Neutrophil (primary cell): Measurements from ENCODE around the gene FAM180B.

Experiments used
- H3K27ac ChIP-seq: fragments of 200-600 bp; sonication (generic); 2 replicates; pipeline ENCODE4 v1.5.1; 2016; ENCODE audit warnings: mild to moderate bottlenecking, moderate library complexity
- H3K27me3 ChIP-seq: fragments of 200-600 bp; sonication (generic); 2 replicates; pipeline ENCODE4 v1.6.0; 2016; ENCODE audit warnings: mild to moderate bottlenecking
- H3K36me3 ChIP-seq: fragments of 200-600 bp; sonication (generic); 2 replicates; pipeline ENCODE4 v1.5.1; 2017
- H3K4me1 ChIP-seq, 2 experiments: fragments of 200-600 bp in 1 of 2; sonication (generic) in 1 of 2; 1 replicate in 1 of 2; 2 replicates in 1 of 2; pipeline versions ENCODE4 v1.5.1 to v1.6.1; 2013 to 2016; ENCODE audit warnings: low read depth in 1 of 2, low read length in 1 of 2, mild to moderate bottlenecking in 1 of 2, moderate library complexity in 1 of 2; ENCODE audit not compliant: control insufficient read depth in 1 of 2, insufficient read depth in 1 of 2
- H3K4me3 ChIP-seq, 2 experiments: fragments of 200-600 bp in 1 of 2; sonication (generic) in 1 of 2; 1 replicate in 1 of 2; 2 replicates in 1 of 2; pipeline ENCODE4 v1.5.1; 2013 to 2016; ENCODE audit warnings: low read depth in 1 of 2, low read length in 1 of 2, mild to moderate bottlenecking in 1 of 2, moderate library complexity in 1 of 2
- H3K9me3 ChIP-seq: fragments of 200-600 bp; sonication (generic); 2 replicates; pipeline ENCODE4 v1.5.1; 2016
- CTCF ChIP-seq: fragments of 200-600 bp; sonication (generic); IDR thresholded peaks from 2 replicates; pipeline ENCODE4 v1.5.1; 2016; ENCODE audit warnings: antibody characterized with exemption

The FAM180B gene

GRCh38 chr11:47603295-47603694, 16.8 kb downstream of the FAM180B start:
- Histone ChIP-seq H3K4me3 (no peak overlapping the region), H3K9me3 (no peaks in the 10 kb centered on the region), H3K27me3 (no peaks in the 10 kb centered on the region), H3K27ac (no peak overlapping the region), H3K4me1 (no peaks in the 10 kb centered on the region), H3K36me3 (peaks cover 4% of the 10 kb centered on the region)
- no peak for TF ChIP-seq CTCF

DNA sequence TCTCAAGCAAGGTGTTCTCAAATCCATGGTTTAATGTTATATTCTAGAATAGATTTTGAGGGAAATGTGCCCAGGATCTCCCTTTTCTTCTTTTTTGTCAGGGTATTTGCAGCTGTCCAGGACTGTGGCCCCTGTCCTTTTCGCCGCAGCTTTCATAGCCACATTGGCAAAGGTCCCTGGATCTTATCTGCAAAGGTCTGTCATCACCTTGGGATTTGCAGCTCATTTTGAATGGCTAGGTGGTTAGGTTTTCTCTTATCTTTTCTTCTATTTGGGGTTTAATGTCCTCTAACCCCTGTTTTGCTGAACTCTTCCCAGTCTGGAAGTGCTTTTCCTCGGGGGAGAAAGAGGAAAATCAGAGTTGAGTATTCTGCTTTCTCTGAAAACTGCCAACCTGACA, 19.4 kb downstream of the FAM180B start:
- no peaks in the 10 kb centered on the region for H3K9me3 ChIP-seq
- no peak overlapping the region for H3K4me3 ChIP-seq
- H3K4me1 ChIP-seq: no peaks in the 10 kb centered on the region
- TF ChIP-seq CTCF: no peak
- H3K27ac ChIP-seq: no peak overlapping the region
- H3K36me3 ChIP-seq: peaks cover 13% of the 10 kb centered on the region
- H3K27me3 ChIP-seq: no peaks in the 10 kb centered on the region

- TF ChIP-seq CTCF: no peak
- no peak overlapping the region for H3K4me3 ChIP-seq
- H3K36me3 ChIP-seq: peaks cover 17% of the 10 kb centered on the region
- H3K27ac ChIP-seq: no peak overlapping the region
- H3K9me3 ChIP-seq: no peaks in the 10 kb centered on the region
- H3K27me3 ChIP-seq: no peaks in the 10 kb centered on the region
- H3K4me1 ChIP-seq: no peaks in the 10 kb centered on the region
Observed at GRCh38 chr11:47606731-47607130, 20.3 kb downstream of the FAM180B start.

GRCh38 chr11:47607380-47607779, 20.9 kb downstream of the FAM180B start:
- peaks cover 17% of the 10 kb centered on the region for H3K36me3 ChIP-seq
- H3K4me3 ChIP-seq: no peak overlapping the region
- no peak overlapping the region for H3K27ac ChIP-seq
- H3K27me3 ChIP-seq: no peaks in the 10 kb centered on the region
- H3K4me1 ChIP-seq: no peaks in the 10 kb centered on the region
- H3K9me3 ChIP-seq: no peaks in the 10 kb centered on the region
- TF ChIP-seq CTCF: no peak

DNA sequence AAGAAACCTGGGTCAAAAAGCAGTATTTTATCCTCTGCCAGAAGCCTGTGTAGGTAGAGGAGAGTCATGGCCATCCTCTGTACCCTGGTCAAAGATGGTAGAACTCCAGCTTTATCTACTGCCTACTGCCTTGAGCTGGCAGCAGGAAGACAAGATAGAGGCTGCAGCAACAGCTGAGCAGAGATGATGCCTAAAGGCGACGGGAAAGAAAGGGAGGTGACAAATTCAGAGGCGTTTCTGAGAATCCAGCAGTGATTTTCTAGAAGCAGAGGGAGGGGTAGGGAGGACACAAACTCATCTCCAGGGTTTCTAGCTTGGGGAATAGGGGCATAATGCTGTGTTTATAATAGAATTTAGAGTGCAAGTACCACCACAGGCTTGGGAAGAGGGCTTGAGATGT, 23.2 kb downstream of the FAM180B start:
- no peaks in the 10 kb centered on the region for H3K4me1 ChIP-seq
- H3K4me3 ChIP-seq: no peak overlapping the region
- TF ChIP-seq CTCF: no peak
- no peaks in the 10 kb centered on the region for H3K9me3 ChIP-seq
- no peaks in the 10 kb centered on the region for H3K27me3 ChIP-seq
- peaks cover 17% of the 10 kb centered on the region for H3K36me3 ChIP-seq
- H3K27ac ChIP-seq: no peak overlapping the region

- TF ChIP-seq CTCF: no peak
- Histone ChIP-seq H3K9me3 (no peaks in the 10 kb centered on the region), H3K27me3 (no peaks in the 10 kb centered on the region), H3K4me1 (no peaks in the 10 kb centered on the region), H3K4me3 (no peak overlapping the region), H3K27ac (no peak overlapping the region), H3K36me3 (peaks cover 17% of the 10 kb centered on the region)
Observed at GRCh38 chr11:47611348-47611794, 24.9 kb downstream of the FAM180B start.
